Measurements from ENCODE around the gene NDUFA12.

NDUFA12 gene

DNA sequence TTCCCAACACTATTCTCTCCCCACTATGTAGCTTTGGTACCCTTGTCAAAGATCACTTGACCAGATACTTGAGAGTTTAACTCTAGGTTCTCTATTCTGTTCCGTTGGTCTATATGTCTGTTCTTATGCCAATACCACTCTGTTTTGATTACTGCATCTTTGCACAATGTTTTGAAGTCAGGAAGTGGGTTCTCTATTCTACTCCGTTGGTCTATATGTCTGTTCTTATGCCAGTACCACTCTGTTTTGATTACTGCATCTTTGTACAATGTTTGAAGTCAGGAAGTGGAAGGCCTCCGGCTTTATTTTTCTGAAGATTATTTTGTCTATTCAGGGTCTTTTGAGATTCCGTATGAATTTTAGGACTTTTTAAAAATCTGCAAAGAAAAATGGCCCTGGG, 2.7 kb upstream of the NDUFA12 start:
- no peak for TF ChIP-seq CTCF (IDR thresholded peaks at IDR 0.05)

DNA sequence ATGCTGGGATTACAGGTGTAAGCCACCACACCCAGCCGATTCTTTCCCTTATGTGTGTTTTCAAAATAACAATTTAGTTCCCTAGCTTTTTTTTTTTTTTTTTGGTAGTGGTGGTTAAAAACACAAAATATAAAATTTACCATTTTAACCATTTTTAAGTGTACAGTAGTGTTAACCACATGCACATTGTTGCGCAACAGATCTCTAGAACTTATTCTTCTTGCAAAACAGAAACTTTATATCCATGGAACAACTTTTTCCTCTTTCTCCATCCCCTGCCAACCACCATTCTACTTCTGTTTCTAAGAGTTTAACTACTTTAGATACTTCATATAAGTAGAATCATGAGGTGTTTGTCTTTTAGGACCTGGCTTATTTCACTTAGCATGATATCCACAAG, 1.1 kb upstream of the NDUFA12 start:
- TF ChIP-seq CTCF (IDR thresholded peaks at IDR 0.05) = no peak

- TF ChIP-seq CTCF (IDR thresholded peaks at IDR 0.05) = no peak
Observed at GRCh38 chr12:95003921-95004272, 400 bp upstream of the NDUFA12 start.

DNA sequence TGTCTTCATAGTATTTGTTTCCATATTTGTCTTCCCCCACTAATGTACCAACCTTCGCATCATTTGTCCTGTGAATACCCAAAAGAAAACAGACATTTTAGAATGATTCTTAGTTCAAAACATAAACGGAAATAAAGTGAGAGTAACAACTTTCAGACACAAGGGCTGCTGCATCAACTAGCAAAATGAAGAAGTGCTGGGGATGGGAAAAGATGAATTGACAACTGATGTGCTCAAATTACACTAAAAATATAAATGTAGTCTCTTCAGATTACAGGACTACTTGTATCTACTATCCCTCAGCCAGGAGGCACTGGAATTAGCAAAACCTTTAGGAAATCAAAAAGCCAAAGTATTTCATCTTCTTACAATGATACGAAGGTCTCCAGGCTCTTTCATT, 743 bp downstream of the NDUFA12 start:
- TF ChIP-seq CTCF (IDR thresholded peaks at IDR 0.05) = no peak

GRCh38 chr12:94998326-94998725, 5.2 kb downstream of the NDUFA12 start:
- no peak for TF ChIP-seq CTCF (IDR thresholded peaks at IDR 0.05)

DNA sequence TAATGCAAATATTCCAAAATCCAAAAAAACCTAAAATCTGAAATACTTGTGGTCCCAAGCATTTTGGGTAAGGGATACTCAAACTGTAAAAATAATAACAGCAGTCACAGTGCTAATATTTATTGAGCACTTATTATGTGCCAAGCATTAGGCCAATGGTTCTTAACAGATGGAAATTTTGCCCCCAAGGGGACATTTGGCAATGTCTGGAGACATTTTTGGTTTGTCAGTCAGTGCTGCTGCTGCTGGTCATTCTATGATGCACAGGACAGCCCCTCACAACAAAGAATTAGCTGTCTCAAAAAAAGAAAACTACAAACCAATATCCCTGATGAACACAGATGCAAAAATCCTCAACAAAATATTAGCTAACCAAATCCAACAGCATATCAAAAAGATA, 5.8 kb downstream of the NDUFA12 start:
- no peak for TF ChIP-seq CTCF (IDR thresholded peaks at IDR 0.05)

- no peak for TF ChIP-seq CTCF (IDR thresholded peaks at IDR 0.05)
Observed at GRCh38 chr12:94997061-94997460, 6.4 kb downstream of the NDUFA12 start.

- no peak for TF ChIP-seq CTCF (IDR thresholded peaks at IDR 0.05)
Observed at GRCh38 chr12:94994312-94994711, 9.2 kb downstream of the NDUFA12 start.

All from LNCAP (cell line).